ENCODE measurements around the gene PTK7.

The PTK7 gene

DNA sequence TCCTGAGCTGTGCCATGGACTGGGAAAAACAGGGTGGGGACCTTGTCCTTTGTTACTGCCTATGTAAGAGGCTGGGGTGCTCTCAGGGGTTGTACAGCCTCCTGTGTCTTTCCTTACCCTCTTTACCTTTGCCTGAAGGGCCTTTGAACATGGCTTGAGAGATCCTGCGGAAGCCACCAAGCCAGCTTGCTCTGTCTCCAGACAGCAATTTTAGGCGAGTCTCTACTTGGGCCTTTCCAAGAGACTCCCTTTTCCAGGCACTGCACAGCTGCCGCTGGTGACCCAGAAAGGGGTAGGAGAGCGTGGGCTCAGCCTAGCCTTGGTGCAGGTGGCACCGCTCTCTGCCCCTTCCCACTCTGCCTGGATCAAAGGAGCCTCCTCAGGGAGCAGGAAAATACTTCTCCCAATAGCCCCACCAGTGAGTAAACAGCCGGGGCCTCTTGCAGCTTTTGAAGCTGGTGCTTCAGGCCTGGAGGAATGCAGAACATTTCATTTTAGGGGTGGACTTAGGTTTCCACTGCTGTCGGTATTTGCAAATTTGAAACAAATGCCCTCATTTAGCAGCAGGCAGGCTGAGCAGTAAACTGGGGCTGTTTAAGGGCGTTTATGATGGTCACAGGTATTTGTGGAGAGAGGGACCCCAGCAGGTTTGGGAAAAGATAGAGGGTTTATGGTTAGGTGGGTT lies 13.9 kb downstream of the PTK7 start:
- TF ChIP-seq, protein P1, sequence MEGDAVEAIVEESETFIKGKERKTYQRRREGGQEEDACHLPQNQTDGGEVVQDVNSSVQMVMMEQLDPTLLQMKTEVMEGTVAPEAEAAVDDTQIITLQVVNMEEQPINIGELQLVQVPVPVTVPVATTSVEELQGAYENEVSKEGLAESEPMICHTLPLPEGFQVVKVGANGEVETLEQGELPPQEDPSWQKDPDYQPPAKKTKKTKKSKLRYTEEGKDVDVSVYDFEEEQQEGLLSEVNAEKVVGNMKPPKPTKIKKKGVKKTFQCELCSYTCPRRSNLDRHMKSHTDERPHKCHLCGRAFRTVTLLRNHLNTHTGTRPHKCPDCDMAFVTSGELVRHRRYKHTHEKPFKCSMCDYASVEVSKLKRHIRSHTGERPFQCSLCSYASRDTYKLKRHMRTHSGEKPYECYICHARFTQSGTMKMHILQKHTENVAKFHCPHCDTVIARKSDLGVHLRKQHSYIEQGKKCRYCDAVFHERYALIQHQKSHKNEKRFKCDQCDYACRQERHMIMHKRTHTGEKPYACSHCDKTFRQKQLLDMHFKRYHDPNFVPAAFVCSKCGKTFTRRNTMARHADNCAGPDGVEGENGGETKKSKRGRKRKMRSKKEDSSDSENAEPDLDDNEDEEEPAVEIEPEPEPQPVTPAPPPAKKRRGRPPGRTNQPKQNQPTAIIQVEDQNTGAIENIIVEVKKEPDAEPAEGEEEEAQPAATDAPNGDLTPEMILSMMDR (IDR thresholded peaks at IDR 0.05; ENCODE audit: low read depth, low read length) = no peak
- no peak for DNase-seq (ENCODE audit: extremely low read depth, low read depth)

DNA sequence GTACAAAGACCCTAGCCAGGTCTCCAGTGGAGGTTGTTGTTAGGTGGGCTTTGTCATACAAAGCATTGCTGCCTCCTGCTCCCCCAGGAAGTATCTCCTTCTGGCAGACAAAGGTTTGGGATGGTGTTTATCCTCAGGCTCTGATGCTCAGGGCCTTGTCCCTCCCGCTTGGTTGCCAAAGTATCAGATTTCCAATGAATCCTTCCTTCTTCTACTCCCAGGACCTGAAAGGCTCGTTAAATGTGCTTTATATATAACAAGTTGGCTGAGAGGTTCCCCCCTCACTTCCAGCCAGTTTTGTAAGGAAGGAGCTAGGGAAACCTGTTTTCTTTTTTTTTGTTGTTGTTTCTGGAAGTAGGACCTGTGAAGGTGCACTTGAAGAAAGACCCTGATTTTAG lies 14.4 kb downstream of the PTK7 start:
- TF ChIP-seq, protein P1 (IDR thresholded peaks at IDR 0.05; ENCODE audit: low read depth, low read length) = no peak

DNA sequence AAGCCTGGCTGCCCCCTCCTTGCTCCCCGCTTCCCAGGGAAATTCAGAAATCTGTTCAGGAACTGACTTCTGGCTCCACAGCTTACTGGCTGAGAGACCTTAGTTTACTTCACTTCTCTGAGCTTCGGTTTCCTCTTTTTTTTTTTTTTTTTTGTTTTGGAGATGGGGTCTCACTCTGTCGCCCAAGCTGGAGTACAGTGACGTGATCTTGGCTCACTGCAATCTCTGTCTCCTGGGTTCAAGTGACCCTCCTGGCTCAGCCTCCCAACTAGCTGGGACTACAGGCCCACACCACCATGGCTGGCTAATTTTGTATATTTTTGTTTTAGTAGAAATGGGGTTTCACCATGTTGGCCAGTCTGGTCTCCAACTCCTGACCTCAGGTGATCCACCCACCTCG lies 14.9 kb downstream of the PTK7 start:
- TF ChIP-seq, protein P1 (IDR thresholded peaks at IDR 0.05; ENCODE audit: low read depth, low read length) = no peak

More for the DNA sequence above, 14.4 kb downstream of the PTK7 start:
- no peak for DNase-seq (ENCODE audit: extremely low read depth, low read depth)

DNA sequence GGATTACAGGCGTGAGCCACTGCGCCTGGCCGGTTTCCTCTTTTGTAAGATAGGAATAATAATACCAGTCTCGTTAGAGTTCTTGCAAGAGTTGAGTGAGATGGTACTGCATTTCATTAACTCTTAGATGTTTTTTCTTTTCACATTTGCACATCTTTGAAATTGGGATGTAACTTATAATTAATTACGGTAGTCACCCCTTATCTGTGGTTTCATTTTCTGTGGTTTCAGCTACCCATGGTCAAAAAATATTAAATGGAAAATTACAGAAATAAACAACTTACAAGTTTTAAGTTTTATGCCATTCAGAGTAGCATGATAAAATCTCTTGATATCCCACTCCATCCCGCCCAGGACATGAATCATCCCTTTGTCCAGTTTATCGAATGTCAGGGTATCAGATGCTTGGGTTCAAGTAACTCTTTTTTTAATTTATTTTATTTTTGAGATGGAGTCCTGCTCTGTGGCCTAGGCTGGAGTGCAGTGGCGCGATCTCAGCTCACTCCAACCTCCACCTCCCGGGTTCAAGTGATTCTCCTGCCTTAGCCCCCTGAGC lies 15.4 kb downstream of the PTK7 start:
- DNase-seq (ENCODE audit: extremely low read depth, low read depth) = no peak
- TF ChIP-seq, protein P1 (IDR thresholded peaks at IDR 0.05; ENCODE audit: low read depth, low read length) = no peak

More for the DNA sequence above, 14.9 kb downstream of the PTK7 start:
- DNase-seq (ENCODE audit: extremely low read depth, low read depth) = no peak

DNA sequence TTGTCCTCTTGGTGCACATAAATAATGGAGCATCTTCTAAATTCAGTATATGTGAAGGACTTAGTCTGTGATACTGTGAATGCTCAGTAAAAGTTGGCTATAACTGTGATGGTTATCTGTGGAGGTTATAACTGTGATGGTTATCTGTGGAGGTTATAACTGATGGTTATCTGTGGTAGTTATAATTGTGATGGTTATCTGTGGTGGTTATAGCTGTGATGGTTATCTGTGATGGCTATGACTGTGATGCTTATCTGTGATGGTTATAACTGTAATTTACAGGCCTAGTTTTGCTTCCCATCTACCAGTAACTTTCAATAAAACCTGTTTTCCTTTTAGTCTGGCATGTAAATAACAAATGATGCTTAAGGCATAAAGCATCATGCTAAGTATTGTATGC lies 16.5 kb downstream of the PTK7 start:
- TF ChIP-seq, protein P1 (IDR thresholded peaks at IDR 0.05; ENCODE audit: low read depth, low read length) = no peak
- DNase-seq (ENCODE audit: extremely low read depth, low read depth) = no peak

DNA sequence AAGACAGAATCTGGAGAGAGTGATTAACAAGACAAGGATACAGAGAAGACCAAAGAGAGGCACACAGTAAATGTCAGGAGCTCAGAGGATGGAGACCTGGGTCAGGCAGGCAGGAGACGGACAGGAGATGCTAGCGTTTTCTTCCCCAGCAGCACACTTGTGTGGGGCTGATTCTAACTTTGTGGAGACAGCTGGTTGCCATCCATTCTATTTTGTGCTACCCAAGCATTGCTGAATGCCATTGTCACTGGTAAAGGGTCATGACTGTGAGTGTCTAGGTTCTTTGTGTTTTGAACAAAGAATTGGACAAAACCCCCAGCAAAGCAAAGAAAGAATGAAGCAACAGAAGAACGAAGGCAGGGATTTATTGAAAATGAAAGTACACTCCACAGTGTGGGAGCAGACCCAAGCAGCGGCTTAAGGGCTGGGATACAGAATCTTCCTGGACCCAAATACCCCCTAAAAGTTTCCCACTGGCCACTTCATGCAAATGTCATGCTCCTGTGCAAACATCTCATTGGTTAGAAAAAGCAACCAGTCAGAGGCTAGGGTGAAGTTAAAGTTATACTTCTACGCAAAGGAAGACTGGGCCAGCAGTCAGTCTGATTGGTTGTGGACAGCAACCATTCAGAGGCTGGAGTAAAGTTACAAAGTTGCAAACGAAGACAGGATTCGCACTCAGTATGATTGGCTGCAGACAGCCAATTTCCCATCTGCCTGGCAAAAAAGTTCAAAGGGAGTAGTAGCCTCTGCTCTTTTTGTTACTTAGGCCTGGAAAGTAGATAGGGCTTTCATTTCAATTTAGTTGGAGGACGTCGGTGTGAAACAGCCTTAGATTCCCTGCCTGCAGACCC lies 17.5 kb downstream of the PTK7 start:
- peak; percentile 64 for DNase-seq (ENCODE audit: extremely low read depth, low read depth)
- TF ChIP-seq, protein P1 (IDR thresholded peaks at IDR 0.05; ENCODE audit: low read depth, low read length) = no peak

DNA sequence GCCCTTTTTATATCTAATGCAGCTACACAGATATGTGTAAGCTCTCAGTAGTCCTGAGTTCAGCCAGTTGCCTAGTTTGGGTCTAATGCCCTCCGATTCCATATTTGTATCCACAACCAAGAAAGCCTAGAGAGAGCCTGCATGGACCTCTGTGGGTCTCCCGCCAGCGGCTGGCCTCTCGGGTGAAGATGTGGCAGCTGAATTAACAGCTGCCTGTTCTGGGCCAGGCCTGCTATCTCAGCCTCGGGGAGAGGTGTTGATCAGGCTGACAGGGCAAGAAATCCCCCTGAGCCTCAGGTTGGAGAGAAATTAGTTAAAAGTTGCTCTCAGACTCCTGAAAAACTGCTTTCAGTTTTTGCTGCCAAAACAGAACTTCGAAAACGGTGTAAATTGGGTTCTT lies 19.8 kb downstream of the PTK7 start:
- no peak for DNase-seq (ENCODE audit: extremely low read depth, low read depth)
- TF ChIP-seq, protein P1 (IDR thresholded peaks at IDR 0.05; ENCODE audit: low read depth, low read length) = no peak

All from AG09319 (cell line).